ENCODE measurements around the gene MYH14. TPM values are rescaled to one million over a fixed set of nuclear protein-coding genes. Genes with fewer than 3 reads are reported as not detected.

The MYH14 gene
- total and polyA plus RNA-seq, 9 of the 15 experiments (the other 6 are each of a cell fraction or from before 2014, with no cell fraction given), result 0.04 to 0.86 (median 0.19) TPM; not detected in 2

DNA sequence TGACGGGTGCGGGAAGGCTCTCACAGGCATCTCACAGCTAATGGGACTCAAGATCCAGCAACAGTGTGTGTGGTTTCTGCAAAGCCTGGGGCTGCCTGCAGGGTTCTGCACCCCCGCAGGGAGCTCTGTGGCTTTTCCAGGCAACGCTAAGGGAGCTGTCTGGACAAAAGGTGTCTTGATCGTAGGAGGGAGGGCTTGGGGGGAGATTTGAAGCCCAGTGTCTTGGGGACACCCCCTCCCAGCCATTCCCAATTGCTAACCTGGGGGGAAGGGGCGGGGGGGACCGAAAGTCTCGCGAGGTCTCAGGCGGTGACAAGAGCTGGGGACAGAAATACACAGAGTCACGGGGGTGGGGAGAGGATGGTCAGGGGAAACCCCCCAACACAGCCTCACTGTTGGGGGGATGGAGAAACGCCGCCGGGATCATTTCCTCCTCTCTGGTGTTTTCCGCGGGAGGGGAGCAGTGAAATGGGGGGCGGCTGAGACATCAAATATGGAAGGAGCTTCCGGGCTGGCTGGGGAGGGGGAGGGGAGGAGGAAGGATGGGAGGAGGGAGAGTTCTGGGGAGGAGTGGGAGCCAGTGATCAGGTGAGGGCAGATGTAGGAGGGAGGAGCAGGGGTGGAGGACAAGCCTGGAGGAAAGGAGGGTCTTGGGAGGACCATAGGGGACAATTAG lies 112.5 kb downstream of the MYH14 start (continued):
- TF ChIP-seq, protein P1, sequence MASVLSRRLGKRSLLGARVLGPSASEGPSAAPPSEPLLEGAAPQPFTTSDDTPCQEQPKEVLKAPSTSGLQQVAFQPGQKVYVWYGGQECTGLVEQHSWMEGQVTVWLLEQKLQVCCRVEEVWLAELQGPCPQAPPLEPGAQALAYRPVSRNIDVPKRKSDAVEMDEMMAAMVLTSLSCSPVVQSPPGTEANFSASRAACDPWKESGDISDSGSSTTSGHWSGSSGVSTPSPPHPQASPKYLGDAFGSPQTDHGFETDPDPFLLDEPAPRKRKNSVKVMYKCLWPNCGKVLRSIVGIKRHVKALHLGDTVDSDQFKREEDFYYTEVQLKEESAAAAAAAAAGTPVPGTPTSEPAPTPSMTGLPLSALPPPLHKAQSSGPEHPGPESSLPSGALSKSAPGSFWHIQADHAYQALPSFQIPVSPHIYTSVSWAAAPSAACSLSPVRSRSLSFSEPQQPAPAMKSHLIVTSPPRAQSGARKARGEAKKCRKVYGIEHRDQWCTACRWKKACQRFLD (CRISPR knock-in tag; IDR thresholded peaks at IDR 0.05), result no peak
- TF ChIP-seq TEAD4 (IDR thresholded peaks at IDR 0.05; ENCODE audit: low read length) (0 out of 2 replicates have a peak, but pooled peaks have one; percentile 5), TEAD4 (CRISPR knock-in tag; IDR thresholded peaks at IDR 0.05; ENCODE audit: borderline replicate concordance) (no peak), ZNF175 (CRISPR knock-in tag; IDR thresholded peaks at IDR 0.05; ENCODE audit: low read depth) (no peak), TCFL5 (CRISPR knock-in tag; conservative IDR thresholded peaks at IDR 0.05) (no peak), POLR2A (conservative IDR thresholded peaks at IDR 0.05) (peak; percentile 55; the same call in 1 of the 2 replicates), TRIM24 (IDR thresholded peaks at IDR 0.05) (0 out of 4 replicates have a peak, but pooled peaks of 1 of the 2 experiments have one; percentile 42), POLR2AphosphoS2 (IDR thresholded peaks at IDR 0.05; ENCODE audit: low read length) (0 out of 2 replicates have a peak, but pooled peaks have one; percentile 51), ZNF212 (CRISPR knock-in tag; IDR thresholded peaks at IDR 0.05) (no peak), CHD4 (IDR thresholded peaks at IDR 0.05; ENCODE audit: insufficient read depth, insufficient replicate concordance, low read depth, low read length, poor library complexity, severe bottlenecking) (no peak), ZNF134 (CRISPR knock-in tag; conservative IDR thresholded peaks at IDR 0.05) (peak; percentile 50; the same call in 1 of the 2 replicates), ARHGAP35 (IDR thresholded peaks at IDR 0.05; ENCODE audit: partially characterized antibody) (peak; percentile 35), TOE1 (IDR thresholded peaks at IDR 0.05; ENCODE audit: borderline replicate concordance) (peak; percentile 57; the same call in 1 of the 2 replicates), TOE1 (CRISPR knock-in tag; IDR thresholded peaks at IDR 0.05; ENCODE audit: borderline replicate concordance, low read depth) (no peak), ETV5 (CRISPR knock-in tag; IDR thresholded peaks at IDR 0.05; ENCODE audit: low read depth) (peak; percentile 64; the same call in 1 of the 2 replicates)
- TF ChIP-seq, protein P2, sequence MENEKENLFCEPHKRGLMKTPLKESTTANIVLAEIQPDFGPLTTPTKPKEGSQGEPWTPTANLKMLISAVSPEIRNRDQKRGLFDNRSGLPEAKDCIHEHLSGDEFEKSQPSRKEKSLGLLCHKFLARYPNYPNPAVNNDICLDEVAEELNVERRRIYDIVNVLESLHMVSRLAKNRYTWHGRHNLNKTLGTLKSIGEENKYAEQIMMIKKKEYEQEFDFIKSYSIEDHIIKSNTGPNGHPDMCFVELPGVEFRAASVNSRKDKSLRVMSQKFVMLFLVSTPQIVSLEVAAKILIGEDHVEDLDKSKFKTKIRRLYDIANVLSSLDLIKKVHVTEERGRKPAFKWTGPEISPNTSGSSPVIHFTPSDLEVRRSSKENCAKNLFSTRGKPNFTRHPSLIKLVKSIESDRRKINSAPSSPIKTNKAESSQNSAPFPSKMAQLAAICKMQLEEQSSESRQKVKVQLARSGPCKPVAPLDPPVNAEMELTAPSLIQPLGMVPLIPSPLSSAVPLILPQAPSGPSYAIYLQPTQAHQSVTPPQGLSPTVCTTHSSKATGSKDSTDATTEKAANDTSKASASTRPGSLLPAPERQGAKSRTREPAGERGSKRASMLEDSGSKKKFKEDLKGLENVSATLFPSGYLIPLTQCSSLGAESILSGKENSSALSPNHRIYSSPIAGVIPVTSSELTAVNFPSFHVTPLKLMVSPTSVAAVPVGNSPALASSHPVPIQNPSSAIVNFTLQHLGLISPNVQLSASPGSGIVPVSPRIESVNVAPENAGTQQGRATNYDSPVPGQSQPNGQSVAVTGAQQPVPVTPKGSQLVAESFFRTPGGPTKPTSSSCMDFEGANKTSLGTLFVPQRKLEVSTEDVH (IDR thresholded peaks at IDR 0.05; ENCODE audit: low read depth, partially characterized antibody), result peak; percentile 47
- TF ChIP-seq, protein P3, sequence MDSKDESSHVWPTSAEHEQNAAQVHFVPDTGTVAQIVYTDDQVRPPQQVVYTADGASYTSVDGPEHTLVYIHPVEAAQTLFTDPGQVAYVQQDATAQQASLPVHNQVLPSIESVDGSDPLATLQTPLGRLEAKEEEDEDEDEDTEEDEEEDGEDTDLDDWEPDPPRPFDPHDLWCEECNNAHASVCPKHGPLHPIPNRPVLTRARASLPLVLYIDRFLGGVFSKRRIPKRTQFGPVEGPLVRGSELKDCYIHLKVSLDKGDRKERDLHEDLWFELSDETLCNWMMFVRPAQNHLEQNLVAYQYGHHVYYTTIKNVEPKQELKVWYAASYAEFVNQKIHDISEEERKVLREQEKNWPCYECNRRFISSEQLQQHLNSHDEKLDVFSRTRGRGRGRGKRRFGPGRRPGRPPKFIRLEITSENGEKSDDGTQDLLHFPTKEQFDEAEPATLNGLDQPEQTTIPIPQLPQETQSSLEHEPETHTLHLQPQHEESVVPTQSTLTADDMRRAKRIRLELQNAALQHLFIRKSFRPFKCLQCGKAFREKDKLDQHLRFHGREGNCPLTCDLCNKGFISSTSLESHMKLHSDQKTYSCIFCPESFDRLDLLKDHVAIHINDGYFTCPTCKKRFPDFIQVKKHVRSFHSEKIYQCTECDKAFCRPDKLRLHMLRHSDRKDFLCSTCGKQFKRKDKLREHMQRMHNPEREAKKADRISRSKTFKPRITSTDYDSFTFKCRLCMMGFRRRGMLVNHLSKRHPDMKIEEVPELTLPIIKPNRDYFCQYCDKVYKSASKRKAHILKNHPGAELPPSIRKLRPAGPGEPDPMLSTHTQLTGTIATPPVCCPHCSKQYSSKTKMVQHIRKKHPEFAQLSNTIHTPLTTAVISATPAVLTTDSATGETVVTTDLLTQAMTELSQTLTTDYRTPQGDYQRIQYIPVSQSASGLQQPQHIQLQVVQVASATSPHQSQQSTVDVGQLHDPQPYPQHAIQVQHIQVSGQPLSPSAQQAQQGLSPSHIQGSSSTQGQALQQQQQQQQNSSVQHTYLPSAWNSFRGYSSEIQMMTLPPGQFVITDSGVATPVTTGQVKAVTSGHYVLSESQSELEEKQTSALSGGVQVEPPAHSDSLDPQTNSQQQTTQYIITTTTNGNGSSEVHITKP (IDR thresholded peaks at IDR 0.05; ENCODE audit: partially characterized antibody), result peak; percentile 64
- TF ChIP-seq, protein P4, sequence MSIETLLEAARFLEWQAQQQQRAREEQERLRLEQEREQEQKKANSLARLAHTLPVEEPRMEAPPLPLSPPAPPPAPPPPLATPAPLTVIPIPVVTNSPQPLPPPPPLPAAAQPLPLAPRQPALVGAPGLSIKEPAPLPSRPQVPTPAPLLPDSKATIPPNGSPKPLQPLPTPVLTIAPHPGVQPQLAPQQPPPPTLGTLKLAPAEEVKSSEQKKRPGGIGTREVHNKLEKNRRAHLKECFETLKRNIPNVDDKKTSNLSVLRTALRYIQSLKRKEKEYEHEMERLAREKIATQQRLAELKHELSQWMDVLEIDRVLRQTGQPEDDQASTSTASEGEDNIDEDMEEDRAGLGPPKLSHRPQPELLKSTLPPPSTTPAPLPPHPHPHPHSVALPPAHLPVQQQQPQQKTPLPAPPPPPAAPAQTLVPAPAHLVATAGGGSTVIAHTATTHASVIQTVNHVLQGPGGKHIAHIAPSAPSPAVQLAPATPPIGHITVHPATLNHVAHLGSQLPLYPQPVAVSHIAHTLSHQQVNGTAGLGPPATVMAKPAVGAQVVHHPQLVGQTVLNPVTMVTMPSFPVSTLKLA (conservative IDR thresholded peaks at IDR 0.05), result 0 out of 4 replicates have a peak, but pooled peaks of 1 of the 2 experiments have one; percentile 15

All from K562 (cell line).